IPS-15b (cell line): ENCODE results near the gene UAP1L1.

Experiments used
- H3K27me3 ChIP-seq: one replicate; pipeline ENCODE4 v1.6.1; 2013; ENCODE audit warnings: low read length; ENCODE audit not compliant: control insufficient read depth, insufficient read depth
- H3K36me3 ChIP-seq: one replicate; pipeline ENCODE4 v1.6.1; 2013; ENCODE audit warnings: low read length; ENCODE audit not compliant: control insufficient read depth, insufficient read depth
- H3K4me1 ChIP-seq: one replicate; pipeline ENCODE4 v1.6.1; 2013; ENCODE audit warnings: mild to moderate bottlenecking, low read length; ENCODE audit not compliant: control insufficient read depth, insufficient read depth
- H3K4me3 ChIP-seq: one replicate; pipeline ENCODE4 v1.5.1; 2013; ENCODE audit warnings: low read depth, low read length
- H3K9ac ChIP-seq: one replicate; pipeline ENCODE4 v1.6.1; 2013; ENCODE audit warnings: low read depth, mild to moderate bottlenecking, low read length
- H3K9me3 ChIP-seq: one replicate; pipeline ENCODE4 v1.6.1; 2013; ENCODE audit warnings: mild to moderate bottlenecking, low read length; ENCODE audit not compliant: control insufficient read depth, insufficient read depth

UAP1L1 gene

DNA sequence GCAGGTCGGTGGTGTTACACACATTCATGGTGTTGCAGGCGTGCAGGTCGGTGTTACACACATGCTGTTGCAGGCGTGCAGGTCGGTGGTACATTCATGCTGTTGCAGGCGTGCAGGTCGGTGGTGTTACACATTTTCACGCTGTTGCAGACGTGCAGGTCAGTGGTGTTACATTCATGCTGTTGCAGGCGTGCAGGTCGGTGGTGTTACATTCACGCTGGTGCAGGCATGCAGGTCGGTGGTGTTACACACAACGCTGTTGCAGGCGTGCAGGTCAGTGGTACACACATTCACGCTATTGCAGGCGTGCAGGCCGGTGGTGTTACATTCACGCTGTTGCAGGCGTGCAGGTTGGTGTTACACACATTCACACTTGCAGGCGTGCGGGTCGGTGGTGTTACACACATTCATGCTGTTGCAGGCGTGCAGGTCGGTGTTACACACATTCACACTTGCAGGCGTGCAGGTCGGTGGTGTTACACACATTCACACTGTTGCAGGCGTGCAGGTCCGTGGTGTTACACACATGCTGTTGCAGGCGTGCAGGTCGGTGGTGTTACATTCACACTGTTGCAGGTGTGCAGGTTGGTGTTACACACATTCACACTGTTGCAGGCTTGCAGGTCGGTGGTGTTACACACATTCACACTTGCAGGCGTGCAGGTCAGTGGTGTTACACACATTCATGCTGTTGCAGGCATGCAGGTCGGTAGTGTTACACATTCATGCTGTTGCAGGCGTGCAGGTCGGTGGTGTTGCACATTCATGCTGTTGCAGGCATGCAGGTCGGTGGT is 26.1 kb downstream of the UAP1L1 start:
- no peaks in the 10 kb centered on the region for H3K27me3 ChIP-seq
- H3K9ac ChIP-seq = no peak overlapping the region
- H3K4me1 ChIP-seq = no peaks in the 10 kb centered on the region
- H3K9me3 ChIP-seq = peaks cover 5% of the 10 kb centered on the region
- H3K36me3 ChIP-seq = peaks cover 63% of the 10 kb centered on the region
- H3K4me3 ChIP-seq = no peak overlapping the region

DNA sequence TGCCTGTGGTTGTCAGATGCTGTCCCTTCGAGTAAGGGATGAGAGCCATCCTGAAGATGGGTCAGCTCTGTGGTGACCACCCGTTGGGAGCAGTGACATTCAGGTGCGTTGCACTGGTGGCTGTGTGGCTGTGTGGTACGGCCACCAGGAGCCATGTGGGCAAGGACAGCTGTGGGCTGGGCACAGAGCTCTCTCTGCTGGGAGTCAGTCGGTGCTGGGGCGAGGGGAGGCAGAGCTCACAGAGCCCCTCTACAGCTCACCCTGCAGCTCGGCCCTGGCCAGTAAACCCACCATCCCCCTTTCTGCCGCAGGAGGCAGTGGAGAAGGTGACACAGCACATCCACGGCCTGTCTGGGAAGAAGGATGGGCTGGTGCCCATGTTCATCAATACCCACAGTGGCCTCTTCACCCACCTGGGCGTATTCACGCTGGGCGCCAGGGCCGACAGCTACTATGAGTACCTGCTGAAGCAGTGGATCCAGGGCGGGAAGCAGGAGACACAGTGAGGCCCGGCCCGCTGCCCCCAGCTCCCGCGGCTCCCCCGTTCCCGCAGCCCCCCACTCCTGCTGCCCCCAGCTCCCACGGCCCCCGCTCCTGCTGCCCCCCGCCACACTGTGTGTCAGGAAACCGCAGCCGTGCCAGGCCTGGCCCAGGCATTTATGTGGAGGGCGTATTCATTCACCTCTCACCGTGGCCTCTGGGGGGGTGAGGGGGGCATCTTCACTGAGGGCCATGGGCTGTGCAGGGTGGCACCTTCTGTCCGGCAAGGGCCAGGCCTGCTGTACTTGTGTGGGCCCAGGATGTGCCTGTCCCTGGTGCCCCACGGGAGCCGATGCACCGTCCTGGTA is 28.7 kb downstream of the UAP1L1 start:
- Histone ChIP-seq H3K4me3 (no peak overlapping the region), H3K27me3 (no peaks in the 10 kb centered on the region), H3K4me1 (no peaks in the 10 kb centered on the region), H3K9me3 (peaks cover 5% of the 10 kb centered on the region), H3K36me3 (peaks cover 65% of the 10 kb centered on the region), H3K9ac (no peak overlapping the region)

DNA sequence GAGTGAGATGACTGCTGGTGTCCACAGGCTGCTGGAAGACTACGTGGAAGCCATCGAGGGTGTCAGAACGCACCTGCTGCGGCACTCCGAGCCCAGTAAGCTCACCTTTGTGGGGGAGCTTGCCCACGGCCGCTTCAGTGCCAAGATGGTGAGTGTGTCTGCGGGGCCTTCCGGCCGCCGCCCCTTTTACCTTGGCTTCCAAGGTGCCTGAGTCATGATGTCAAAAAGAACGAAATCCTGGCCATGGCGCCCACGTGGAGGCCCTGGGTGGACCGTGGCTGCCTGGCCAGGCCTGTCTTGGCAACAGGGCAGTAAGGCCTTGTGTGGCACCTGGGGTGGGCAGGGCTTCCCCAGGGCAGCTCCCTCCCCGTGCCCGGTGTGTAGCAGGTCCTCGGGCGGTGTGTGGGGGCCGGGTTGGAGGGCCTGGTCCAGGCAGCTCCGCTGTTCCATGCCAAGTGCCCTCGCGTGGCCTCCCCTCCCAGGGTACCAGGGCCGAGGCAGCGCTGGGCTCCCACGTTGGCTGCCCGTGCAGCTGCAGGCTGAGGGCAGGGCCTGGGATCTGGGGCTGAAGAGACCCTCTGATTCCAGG is 29.4 kb downstream of the UAP1L1 start:
- Histone ChIP-seq H3K4me3 (no peak overlapping the region), H3K27me3 (no peaks in the 10 kb centered on the region), H3K36me3 (peaks cover 60% of the 10 kb centered on the region), H3K9ac (no peak overlapping the region), H3K4me1 (no peaks in the 10 kb centered on the region), H3K9me3 (peaks cover 5% of the 10 kb centered on the region)

DNA sequence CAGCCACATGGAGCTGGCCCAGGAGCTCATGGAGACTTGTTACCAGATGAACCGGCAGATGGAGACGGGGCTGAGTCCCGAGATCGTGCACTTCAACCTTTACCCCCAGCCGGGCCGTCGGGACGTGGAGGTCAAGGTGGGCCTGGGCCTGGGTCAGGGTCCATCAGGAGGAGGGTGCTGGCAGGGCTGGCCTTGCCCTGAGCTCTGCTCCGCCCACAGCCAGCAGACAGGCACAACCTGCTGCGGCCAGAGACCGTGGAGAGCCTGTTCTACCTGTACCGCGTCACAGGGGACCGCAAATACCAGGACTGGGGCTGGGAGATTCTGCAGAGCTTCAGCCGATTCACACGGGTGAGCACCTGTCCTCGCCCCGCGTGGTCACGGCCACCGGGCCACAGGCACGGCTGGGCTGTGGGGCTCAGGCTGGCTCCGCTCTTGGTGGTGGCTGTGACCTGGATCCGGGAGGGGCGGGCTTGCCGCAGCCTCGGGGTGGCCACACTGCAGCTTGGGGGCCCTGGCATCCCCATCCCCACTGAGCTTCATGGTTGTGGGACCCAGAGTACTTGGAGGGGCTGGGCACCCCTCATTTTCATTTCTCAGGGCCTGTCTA is 30.1 kb downstream of the UAP1L1 start:
- Histone ChIP-seq H3K4me3 (no peak overlapping the region), H3K36me3 (peaks cover 53% of the 10 kb centered on the region), H3K9me3 (peaks cover under 1% of the 10 kb centered on the region), H3K4me1 (no peaks in the 10 kb centered on the region), H3K9ac (no peak overlapping the region), H3K27me3 (no peaks in the 10 kb centered on the region)

DNA sequence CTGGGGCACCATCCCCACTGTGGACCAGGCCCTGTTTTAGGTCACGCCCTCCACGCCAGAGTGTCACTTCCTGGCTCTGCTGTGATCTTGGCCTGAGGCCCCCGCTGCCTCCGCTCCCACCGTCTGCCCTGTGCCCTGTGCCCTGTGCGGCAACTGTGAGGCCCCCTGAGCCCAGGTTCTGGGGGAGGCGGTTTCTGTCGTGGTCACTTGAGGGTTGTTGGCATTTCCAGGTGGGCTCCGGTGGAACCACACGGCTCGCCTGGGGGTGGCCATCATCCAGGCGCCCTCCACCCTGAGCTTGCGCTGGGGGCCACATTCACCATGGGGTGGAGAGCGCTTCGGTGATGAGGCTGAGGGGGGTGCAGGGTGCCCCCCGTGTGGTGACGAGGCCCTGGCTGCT is 30.7 kb downstream of the UAP1L1 start:
- H3K9ac ChIP-seq = no peak overlapping the region
- no peaks in the 10 kb centered on the region for H3K4me1 ChIP-seq
- H3K36me3 ChIP-seq = peaks cover 47% of the 10 kb centered on the region
- no peak overlapping the region for H3K4me3 ChIP-seq
- peaks cover under 1% of the 10 kb centered on the region for H3K27me3 ChIP-seq
- H3K9me3 ChIP-seq = no peaks in the 10 kb centered on the region

DNA sequence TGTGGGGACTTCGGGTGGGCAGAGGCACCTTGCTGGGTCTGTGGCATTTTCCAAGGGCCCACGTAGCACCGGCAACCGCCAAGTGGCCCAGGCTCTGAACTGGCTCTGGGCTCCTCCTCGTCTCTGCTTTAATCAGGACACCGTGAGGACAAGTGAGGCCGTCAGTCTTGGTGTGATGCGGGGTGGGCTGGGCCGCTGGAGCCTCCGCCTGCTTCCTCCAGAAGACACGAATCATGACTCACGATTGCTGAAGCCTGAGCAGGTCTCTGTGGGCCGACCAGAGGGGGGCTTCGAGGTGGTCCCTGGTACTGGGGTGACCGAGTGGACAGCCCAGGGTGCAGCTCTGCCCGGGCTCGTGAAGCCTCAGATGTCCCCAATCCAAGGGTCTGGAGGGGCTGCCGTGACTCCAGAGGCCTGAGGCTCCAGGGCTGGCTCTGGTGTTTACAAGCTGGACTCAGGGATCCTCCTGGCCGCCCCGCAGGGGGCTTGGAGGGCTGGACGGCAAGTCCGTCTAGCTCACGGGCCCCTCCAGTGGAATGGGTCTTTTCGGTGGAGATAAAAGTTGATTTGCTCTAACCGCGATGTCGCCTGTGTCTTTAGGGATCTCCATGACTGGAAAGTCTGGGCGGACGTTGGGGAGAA is 31.4 kb downstream of the UAP1L1 start:
- no peak overlapping the region for H3K9ac ChIP-seq
- H3K4me1 ChIP-seq = no peaks in the 10 kb centered on the region
- H3K4me3 ChIP-seq = no peak overlapping the region
- H3K9me3 ChIP-seq = no peaks in the 10 kb centered on the region
- peaks cover 40% of the 10 kb centered on the region for H3K36me3 ChIP-seq
- H3K27me3 ChIP-seq = peaks cover 7% of the 10 kb centered on the region

DNA sequence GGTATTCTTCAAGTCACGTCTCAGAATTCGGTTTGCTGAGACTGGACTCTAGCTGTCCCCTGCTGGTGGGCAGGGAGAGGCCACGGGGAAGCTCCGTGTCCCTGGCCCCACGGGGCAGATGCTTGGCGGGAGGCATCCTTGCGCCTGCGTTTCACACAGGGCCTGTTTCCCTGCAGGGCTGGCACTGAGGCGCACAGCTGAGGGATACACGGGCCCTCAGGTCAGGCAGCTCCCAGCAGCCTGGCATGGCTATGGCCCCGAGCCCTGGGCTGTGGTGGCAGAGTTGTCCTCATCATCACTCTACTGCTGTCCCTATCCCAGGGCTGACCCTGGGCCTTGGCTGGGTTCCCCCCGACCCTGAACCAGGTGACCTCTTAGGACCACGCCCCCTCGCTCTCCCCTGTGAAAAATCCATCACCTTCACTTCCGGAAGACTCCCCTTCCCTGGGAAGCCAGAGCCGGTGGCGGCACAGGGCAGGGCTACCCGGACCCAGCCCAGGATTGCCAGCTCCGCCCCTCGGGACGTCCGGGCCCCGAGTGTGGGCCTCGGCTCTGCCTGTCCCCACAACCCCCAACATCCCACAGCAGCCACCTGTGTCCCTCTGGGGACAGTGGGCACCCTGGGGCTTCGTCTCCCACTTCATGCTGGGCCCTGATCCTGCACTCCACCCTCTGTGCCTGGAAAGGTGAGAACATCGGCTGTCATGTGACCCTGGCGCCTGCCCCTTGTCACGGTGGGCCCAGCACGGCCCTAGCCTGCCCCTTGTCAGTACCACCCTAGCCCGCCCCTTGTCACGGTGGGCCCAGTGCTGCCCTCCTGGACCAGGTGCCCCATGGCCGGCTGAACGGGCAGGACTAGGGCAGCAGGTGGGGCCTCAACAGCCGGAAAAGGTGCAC is 32.2 kb downstream of the UAP1L1 start:
- H3K36me3 ChIP-seq = peaks cover 37% of the 10 kb centered on the region

DNA sequence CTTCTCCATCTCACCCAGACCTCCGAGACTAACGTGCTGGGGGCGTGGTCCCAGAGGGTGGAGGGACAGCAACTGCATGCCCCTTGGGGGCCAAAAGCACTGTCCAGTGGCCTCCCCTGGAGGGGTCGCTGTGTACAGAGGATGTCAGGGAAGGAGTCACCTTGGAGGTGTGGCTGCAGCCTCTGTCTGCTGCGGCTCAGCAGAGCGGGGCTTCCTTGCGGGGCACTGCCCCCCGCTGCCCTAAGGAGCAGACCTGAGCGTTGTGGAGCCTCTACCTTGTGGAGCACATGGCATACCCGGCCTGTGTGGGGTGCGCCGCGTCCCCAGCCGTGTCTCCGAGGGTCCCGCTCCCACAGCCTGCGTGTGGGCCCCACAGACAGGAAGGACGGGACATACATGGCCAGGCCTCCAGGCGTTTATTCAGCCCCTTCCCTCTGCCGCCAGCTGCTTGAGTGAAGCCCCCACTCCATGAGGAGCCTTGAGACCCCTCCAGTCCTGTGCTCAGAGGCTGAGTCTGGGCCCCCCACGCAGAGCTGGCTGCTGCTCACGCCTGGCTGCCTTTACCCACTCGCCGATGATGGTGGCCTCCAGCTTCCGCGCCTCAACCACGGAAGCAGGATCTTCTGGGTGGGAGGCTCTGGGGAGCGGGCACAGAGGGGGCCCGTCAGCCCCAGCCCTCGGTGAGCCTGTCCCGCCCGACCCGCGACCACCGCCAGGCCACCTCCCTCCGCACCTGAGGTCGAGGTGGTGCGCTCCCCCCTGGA is 33.0 kb downstream of the UAP1L1 start:
- Histone ChIP-seq H3K36me3 (peaks cover 34% of the 10 kb centered on the region), H3K27me3 (peaks cover 12% of the 10 kb centered on the region), H3K9ac (no peak overlapping the region), H3K4me1 (no peaks in the 10 kb centered on the region), H3K4me3 (no peak overlapping the region), H3K9me3 (no peaks in the 10 kb centered on the region)

More for the DNA sequence above, 32.2 kb downstream of the UAP1L1 start:
- no peaks in the 10 kb centered on the region for H3K4me1 ChIP-seq
- H3K9me3 ChIP-seq = no peaks in the 10 kb centered on the region
- H3K27me3 ChIP-seq = peaks cover 7% of the 10 kb centered on the region
- H3K4me3 ChIP-seq = no peak overlapping the region
- H3K9ac ChIP-seq = no peak overlapping the region

DNA sequence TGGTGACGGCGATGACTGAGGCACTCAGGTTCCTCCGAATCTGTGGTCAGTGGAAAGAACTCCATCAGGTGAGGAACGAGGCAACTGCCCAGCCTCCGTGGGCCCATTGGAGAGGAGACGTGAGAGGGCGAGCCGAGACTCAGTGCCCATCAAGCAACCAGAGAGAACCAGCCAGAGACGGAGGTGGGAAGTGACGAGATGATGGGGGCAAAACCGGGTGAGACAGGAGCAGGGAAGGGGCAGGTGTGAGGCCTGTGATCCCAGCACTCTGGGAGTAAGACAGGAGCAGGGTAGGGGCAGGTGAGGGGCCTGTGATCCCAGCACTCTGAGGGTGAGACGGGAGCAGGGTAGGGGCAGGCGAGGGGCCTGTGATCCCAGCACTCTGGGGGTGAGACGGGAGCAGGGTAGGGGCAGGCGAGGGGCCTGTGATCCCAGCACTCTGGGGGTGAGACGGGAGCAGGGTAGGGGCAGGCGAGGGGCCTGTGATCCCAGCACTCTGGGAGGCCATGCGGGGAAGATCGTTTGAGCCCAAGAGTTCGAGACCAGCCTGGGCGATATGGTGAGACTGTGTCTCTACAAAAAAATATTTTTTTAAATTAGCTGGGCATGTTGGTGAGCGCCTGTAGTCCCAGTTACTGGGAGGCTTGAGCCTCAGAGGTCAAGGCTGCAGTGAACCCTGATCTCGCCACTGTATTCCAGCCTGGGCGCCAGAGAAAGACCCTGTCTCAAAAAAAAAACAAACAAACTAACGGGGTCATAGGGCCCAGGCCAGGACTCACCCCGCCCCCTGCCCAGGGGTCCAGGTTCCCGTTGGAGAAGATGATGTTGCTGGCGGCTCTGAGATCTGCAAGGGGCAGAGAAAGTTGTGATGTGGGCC is 33.8 kb downstream of the UAP1L1 start:
- Histone ChIP-seq H3K4me3 (no peak overlapping the region), H3K4me1 (no peaks in the 10 kb centered on the region), H3K9me3 (no peaks in the 10 kb centered on the region), H3K9ac (no peak overlapping the region), H3K36me3 (peaks cover 27% of the 10 kb centered on the region), H3K27me3 (peaks cover 20% of the 10 kb centered on the region)
